Skin epidermis (tissue), 12 donors: ENCODE results near the gene NEUROG1.

Experiments
- H3K27ac ChIP-seq, 21 experiments: fragments of 200-600 bp; sonication (generic) in 11 of 21; one replicate each; pipeline ENCODE4 v1.5.0; 2020; ENCODE audit warnings: mild to moderate bottlenecking in 3 of 21, inconsistent platforms in 2 of 21, moderate library complexity in 2 of 21
- H3K4me3 ChIP-seq, 7 experiments: fragments of 200-600 bp; sonication (generic) in 2 of 7; one replicate each; pipeline ENCODE4 v1.5.0; 2020; ENCODE audit warnings: inconsistent platforms in 2 of 7, mild to moderate bottlenecking in 2 of 7, moderate library complexity in 1 of 7

The NEUROG1 gene

DNA sequence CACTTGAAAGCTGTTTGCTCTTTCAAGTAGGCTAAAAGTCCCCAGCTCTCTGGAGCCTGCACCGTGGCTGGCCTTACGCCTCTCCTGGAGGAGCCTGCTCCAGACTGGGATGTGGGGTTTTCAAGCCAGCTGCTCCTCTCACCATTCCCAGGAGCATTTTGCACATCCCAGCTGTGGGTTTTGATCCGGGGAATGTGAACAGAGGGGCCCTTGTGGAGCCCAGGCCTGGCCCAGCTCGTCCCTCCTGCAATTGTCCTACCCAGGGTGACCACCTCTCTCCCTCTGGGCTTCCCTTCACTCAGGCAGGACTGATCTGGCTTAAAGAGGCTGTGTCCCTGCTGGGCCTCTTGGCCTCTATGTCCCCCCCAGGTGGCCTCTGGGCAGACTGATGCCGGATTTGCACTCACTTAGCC lies 51.1 kb downstream of the NEUROG1 start:
- no peak overlapping the region for H3K27ac ChIP-seq
- H3K4me3 ChIP-seq = no peak overlapping the region
